HG02623 (cell line): ENCODE measurements around the gene ATP1A2.
"Not testable (repeated sequence)": the region's sequence is repeated elsewhere in the genome, so short reads cannot be mapped to it uniquely, and the experiment has no call there.

ENCODE experiments used
- ATAC-seq: cut with Tn5 transposase; IDR thresholded peaks from one replicate; pipeline ENCODE4 v1.9.1; 2021; ENCODE audit warnings: moderate library complexity; ENCODE audit not compliant: unreplicated experiment

Gene ATP1A2

GRCh38 chr1:160122978-160123495, 7.5 kb downstream of the ATP1A2 start:
- no peak for ATAC-seq

GRCh38 chr1:160123726-160124125, 8.2 kb downstream of the ATP1A2 start:
- no peak for ATAC-seq

GRCh38 chr1:160124705-160125478, 9.3 kb downstream of the ATP1A2 start:
- ATAC-seq: no peak

- no peak for ATAC-seq
Measured at GRCh38 chr1:160125746-160126145, 10.2 kb downstream of the ATP1A2 start.

- not testable (repeated sequence) for ATAC-seq
Measured at GRCh38 chr1:160126342-160126741, 10.8 kb downstream of the ATP1A2 start.

GRCh38 chr1:160127381-160127780, 11.8 kb downstream of the ATP1A2 start:
- no peak for ATAC-seq

GRCh38 chr1:160127865-160128523, 12.4 kb downstream of the ATP1A2 start:
- ATAC-seq: no peak

- ATAC-seq: no peak
Measured at GRCh38 chr1:160128636-160129035, 13.1 kb downstream of the ATP1A2 start.

- no peak for ATAC-seq
Measured at GRCh38 chr1:160129046-160129445, 13.5 kb downstream of the ATP1A2 start.

GRCh38 chr1:160129558-160129957, 14.0 kb downstream of the ATP1A2 start:
- ATAC-seq: no peak

- no peak for ATAC-seq
Measured at GRCh38 chr1:160129966-160130365, 14.4 kb downstream of the ATP1A2 start.

GRCh38 chr1:160130486-160130885, 14.9 kb downstream of the ATP1A2 start:
- ATAC-seq: no peak

GRCh38 chr1:160130939-160131338, 15.4 kb downstream of the ATP1A2 start:
- ATAC-seq: no peak

- ATAC-seq: no peak
Measured at GRCh38 chr1:160131803-160132565, 16.4 kb downstream of the ATP1A2 start.

- no peak for ATAC-seq
Measured at GRCh38 chr1:160133990-160134770, 18.6 kb downstream of the ATP1A2 start.

- no peak for ATAC-seq
Measured at GRCh38 chr1:160134791-160135572, 19.4 kb downstream of the ATP1A2 start.

GRCh38 chr1:160136121-160136925, 20.8 kb downstream of the ATP1A2 start:
- ATAC-seq: no peak

- ATAC-seq: no peak
Measured at GRCh38 chr1:160136926-160137200, 21.3 kb downstream of the ATP1A2 start.

GRCh38 chr1:160137216-160137862, 21.8 kb downstream of the ATP1A2 start:
- ATAC-seq: no peak
